Central memory CD8-positive, alpha-beta T cell (primary cell): ENCODE results near the gene KDM5B.
"Not testable (repeated sequence)": the region's sequence is repeated elsewhere in the genome, so short reads cannot be mapped to it uniquely, and the experiment has no call there.

Source experiments
- ATAC-seq: fragments of 150-1000 bp; cut with Tn5 transposase; replicated peaks from 2 replicates; pipeline ENCODE4 v1.10.0; 2022; ENCODE audit warnings: mild to moderate bottlenecking, moderate FRiP score, moderate number of reproducible peaks; ENCODE audit not compliant: poor library complexity, severe bottlenecking; ENCODE audit errors: extremely low read depth
- DNase-seq, 2 donors: peaks; one replicate each; pipeline ENCODE4 v3.0.0; 2021; ENCODE audit warnings: low spot score in 2 of 2
- H3K27ac Mint-ChIP-seq: one replicate; pipeline ENCODE4 v1.8.0; 2022; ENCODE audit warnings: low read depth, mild to moderate bottlenecking, moderate library complexity, mixed read lengths
- H3K27me3 Mint-ChIP-seq: one replicate; pipeline ENCODE4 v1.8.0; 2022; ENCODE audit warnings: mixed read lengths
- H3K36me3 Mint-ChIP-seq: one replicate; pipeline ENCODE4 v1.8.0; 2022; ENCODE audit warnings: mild to moderate bottlenecking, moderate library complexity, mixed read lengths; ENCODE audit not compliant: insufficient read depth
- H3K4me1 Mint-ChIP-seq: one replicate; pipeline ENCODE4 v1.8.0; 2022; ENCODE audit warnings: mixed read lengths
- H3K4me3 Mint-ChIP-seq: one replicate; pipeline ENCODE4 v1.8.0; 2022; ENCODE audit warnings: mild to moderate bottlenecking, moderate library complexity, mixed read lengths
- H3K9me3 Mint-ChIP-seq: one replicate; pipeline ENCODE4 v1.8.0; 2022; ENCODE audit warnings: mixed read lengths

KDM5B gene

GRCh38 chr1:202752774-202753173 lies 55.4 kb downstream of the KDM5B start:
- H3K27me3 Mint-ChIP-seq: no peaks in the 10 kb centered on the region
- H3K4me3 Mint-ChIP-seq: no peak overlapping the region
- H3K4me1 Mint-ChIP-seq: no peaks in the 10 kb centered on the region
- no peaks in the 10 kb centered on the region for H3K9me3 Mint-ChIP-seq
- ATAC-seq: no peak
- peaks cover 53% of the 10 kb centered on the region for H3K36me3 Mint-ChIP-seq
- H3K27ac Mint-ChIP-seq: no peak overlapping the region
- no peak for DNase-seq

GRCh38 chr1:202750761-202751160 lies 57.5 kb downstream of the KDM5B start:
- peaks cover 46% of the 10 kb centered on the region for H3K36me3 Mint-ChIP-seq
- H3K4me1 Mint-ChIP-seq: no peaks in the 10 kb centered on the region
- DNase-seq: no peak
- ATAC-seq: no peak
- no peaks in the 10 kb centered on the region for H3K27me3 Mint-ChIP-seq
- no peaks in the 10 kb centered on the region for H3K9me3 Mint-ChIP-seq
- no peak overlapping the region for H3K4me3 Mint-ChIP-seq
- H3K27ac Mint-ChIP-seq: no peak overlapping the region

- Mint-ChIP-seq H3K9me3 (peaks cover 1% of the 10 kb centered on the region), H3K4me1 (no peaks in the 10 kb centered on the region), H3K36me3 (peaks cover 46% of the 10 kb centered on the region), H3K4me3 (no peak overlapping the region), H3K27me3 (no peaks in the 10 kb centered on the region), H3K27ac (no peak overlapping the region)
- DNase-seq (no peak), ATAC-seq (no peak)
These were observed 58.2 kb downstream of the KDM5B start for GRCh38 chr1:202750024-202750423.

GRCh38 chr1:202745323-202745888 lies 62.8 kb downstream of the KDM5B start:
- no peaks in the 10 kb centered on the region for H3K27me3 Mint-ChIP-seq

GRCh38 chr1:202744770-202745169 lies 63.5 kb downstream of the KDM5B start:
- H3K27me3 Mint-ChIP-seq, H3K9me3 Mint-ChIP-seq, H3K4me3 Mint-ChIP-seq, H3K27ac Mint-ChIP-seq, ATAC-seq, H3K4me1 Mint-ChIP-seq, DNase-seq: not testable (repeated sequence)
- H3K36me3 Mint-ChIP-seq: peaks cover 58% of the 10 kb centered on the region

More at GRCh38 chr1:202745323-202745888, 62.8 kb downstream of the KDM5B start:
- Mint-ChIP-seq H3K27ac (no peak overlapping the region), H3K9me3 (peaks cover 5% of the 10 kb centered on the region), H3K4me3 (no peak overlapping the region), H3K36me3 (peaks cover 58% of the 10 kb centered on the region), H3K4me1 (no peaks in the 10 kb centered on the region)
- no peak for ATAC-seq
- no peak for DNase-seq

- H3K27ac Mint-ChIP-seq: no peak overlapping the region
- no peak overlapping the region for H3K4me3 Mint-ChIP-seq
- DNase-seq: no peak
- peaks cover 48% of the 10 kb centered on the region for H3K36me3 Mint-ChIP-seq
- no peaks in the 10 kb centered on the region for H3K27me3 Mint-ChIP-seq
- no peak for ATAC-seq
- peaks cover 5% of the 10 kb centered on the region for H3K9me3 Mint-ChIP-seq
- no peaks in the 10 kb centered on the region for H3K4me1 Mint-ChIP-seq
These were observed 65.7 kb downstream of the KDM5B start for GRCh38 chr1:202742496-202742895.

- H3K9me3 Mint-ChIP-seq: no peaks in the 10 kb centered on the region
- peaks cover 68% of the 10 kb centered on the region for H3K36me3 Mint-ChIP-seq
- no peak overlapping the region for H3K27ac Mint-ChIP-seq
- H3K27me3 Mint-ChIP-seq: no peaks in the 10 kb centered on the region
- ATAC-seq (no peak), DNase-seq (no peak)
- H3K4me1 Mint-ChIP-seq: no peaks in the 10 kb centered on the region
- no peak overlapping the region for H3K4me3 Mint-ChIP-seq
These were observed 75.0 kb downstream of the KDM5B start for GRCh38 chr1:202733251-202733650.

- Mint-ChIP-seq H3K27ac (peak overlapping the region; percentile 64), H3K4me1 (no peaks in the 10 kb centered on the region), H3K9me3 (no peaks in the 10 kb centered on the region), H3K36me3 (peaks cover 61% of the 10 kb centered on the region), H3K27me3 (no peaks in the 10 kb centered on the region), H3K4me3 (no peak overlapping the region)
- ATAC-seq (no peak), DNase-seq (no peak)
These were observed 79.3 kb downstream of the KDM5B start for GRCh38 chr1:202728951-202729350.

GRCh38 chr1:202725526-202725925 lies 82.7 kb downstream of the KDM5B start:
- Mint-ChIP-seq H3K4me1 (no peaks in the 10 kb centered on the region), H3K27me3 (no peaks in the 10 kb centered on the region), H3K9me3 (no peaks in the 10 kb centered on the region), H3K4me3 (no peak overlapping the region), H3K27ac (no peak overlapping the region), H3K36me3 (peaks cover 33% of the 10 kb centered on the region)
- ATAC-seq: no peak
- DNase-seq: no peak

GRCh38 chr1:202723708-202724107 lies 84.5 kb downstream of the KDM5B start:
- H3K9me3 Mint-ChIP-seq: no peaks in the 10 kb centered on the region
- no peak for ATAC-seq
- no peak overlapping the region for H3K27ac Mint-ChIP-seq
- no peak overlapping the region for H3K4me3 Mint-ChIP-seq
- DNase-seq: no peak
- no peaks in the 10 kb centered on the region for H3K27me3 Mint-ChIP-seq
- peaks cover 17% of the 10 kb centered on the region for H3K36me3 Mint-ChIP-seq
- peaks cover 5% of the 10 kb centered on the region for H3K4me1 Mint-ChIP-seq

GRCh38 chr1:202723046-202723445 lies 85.2 kb downstream of the KDM5B start:
- not testable (repeated sequence) for ATAC-seq, H3K27me3 Mint-ChIP-seq, H3K4me3 Mint-ChIP-seq, DNase-seq, H3K4me1 Mint-ChIP-seq, H3K27ac Mint-ChIP-seq, H3K9me3 Mint-ChIP-seq
- peaks cover 10% of the 10 kb centered on the region for H3K36me3 Mint-ChIP-seq

- H3K4me1 Mint-ChIP-seq: peaks cover 5% of the 10 kb centered on the region
- no peaks in the 10 kb centered on the region for H3K9me3 Mint-ChIP-seq
- no peak for DNase-seq
- H3K36me3 Mint-ChIP-seq: peaks cover 1% of the 10 kb centered on the region
- no peak overlapping the region for H3K4me3 Mint-ChIP-seq
- H3K27me3 Mint-ChIP-seq: peaks cover 18% of the 10 kb centered on the region
- H3K27ac Mint-ChIP-seq: no peak overlapping the region
- ATAC-seq: no peak
These were observed 91.6 kb downstream of the KDM5B start for GRCh38 chr1:202716654-202717053.

GRCh38 chr1:202714202-202714601 lies 94.0 kb downstream of the KDM5B start:
- H3K4me3 Mint-ChIP-seq, H3K27ac Mint-ChIP-seq, H3K9me3 Mint-ChIP-seq, H3K36me3 Mint-ChIP-seq, ATAC-seq, DNase-seq, H3K4me1 Mint-ChIP-seq: not testable (repeated sequence)
- peaks cover 43% of the 10 kb centered on the region for H3K27me3 Mint-ChIP-seq
